ENCODE results near the gene ZNF331.

DNA sequence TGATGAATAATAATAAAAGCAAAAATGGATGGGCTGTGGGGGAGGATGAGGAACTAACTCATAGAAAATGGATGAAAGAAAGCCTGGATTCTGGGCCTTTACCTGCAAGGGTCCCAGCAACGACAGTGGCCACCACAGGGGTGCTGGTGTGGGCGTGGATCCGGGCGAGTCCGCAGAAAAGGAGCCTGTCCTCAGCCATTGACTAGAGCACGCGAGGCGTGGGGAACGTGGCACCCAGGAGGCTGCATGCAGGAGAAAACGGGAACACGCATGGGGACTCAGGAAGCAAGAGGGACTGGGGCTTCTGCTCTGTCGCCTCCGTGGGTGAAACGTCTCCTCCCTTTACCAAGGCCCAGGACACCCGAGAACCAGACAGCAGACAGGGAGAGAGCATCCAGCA, 68.1 kb downstream of the ZNF331 start:
- TF ChIP-seq, protein P1, sequence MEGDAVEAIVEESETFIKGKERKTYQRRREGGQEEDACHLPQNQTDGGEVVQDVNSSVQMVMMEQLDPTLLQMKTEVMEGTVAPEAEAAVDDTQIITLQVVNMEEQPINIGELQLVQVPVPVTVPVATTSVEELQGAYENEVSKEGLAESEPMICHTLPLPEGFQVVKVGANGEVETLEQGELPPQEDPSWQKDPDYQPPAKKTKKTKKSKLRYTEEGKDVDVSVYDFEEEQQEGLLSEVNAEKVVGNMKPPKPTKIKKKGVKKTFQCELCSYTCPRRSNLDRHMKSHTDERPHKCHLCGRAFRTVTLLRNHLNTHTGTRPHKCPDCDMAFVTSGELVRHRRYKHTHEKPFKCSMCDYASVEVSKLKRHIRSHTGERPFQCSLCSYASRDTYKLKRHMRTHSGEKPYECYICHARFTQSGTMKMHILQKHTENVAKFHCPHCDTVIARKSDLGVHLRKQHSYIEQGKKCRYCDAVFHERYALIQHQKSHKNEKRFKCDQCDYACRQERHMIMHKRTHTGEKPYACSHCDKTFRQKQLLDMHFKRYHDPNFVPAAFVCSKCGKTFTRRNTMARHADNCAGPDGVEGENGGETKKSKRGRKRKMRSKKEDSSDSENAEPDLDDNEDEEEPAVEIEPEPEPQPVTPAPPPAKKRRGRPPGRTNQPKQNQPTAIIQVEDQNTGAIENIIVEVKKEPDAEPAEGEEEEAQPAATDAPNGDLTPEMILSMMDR (IDR thresholded peaks at IDR 0.05): no peak
- TF ChIP-seq ZFX (IDR thresholded peaks at IDR 0.05; ENCODE audit: borderline replicate concordance): no peak

All from 22Rv1 (cell line).